ENCODE results near the gene SCD. TPM values are rescaled to one million over a fixed set of nuclear protein-coding genes. Genes with fewer than 3 reads are reported as not detected.
A peak's percentile ranks its signal among the peaks of the same experiment; 100 is the strongest.

The SCD gene
- total RNA-seq, 1 donor from 2014 or later, result 428 TPM

- no peak overlapping the region for H3K4me3 ChIP-seq (ENCODE audit: insufficient read depth, low read depth, low read length)
- H3K9me3 ChIP-seq (ENCODE audit: insufficient read depth, low read depth, low read length), result no peaks in the 10 kb centered on the region
- no peak overlapping the region for H3K27ac ChIP-seq (ENCODE audit: low read depth, low read length)
- TF ChIP-seq EZH2 (IDR thresholded peaks at IDR 0.05; ENCODE audit: insufficient read depth, low read length) (no peak), CTCF (IDR thresholded peaks at IDR 0.05; ENCODE audit: insufficient read depth, low read depth, low read length) (no peak)
- H3K4me2 ChIP-seq (ENCODE audit: low read length), result no peak overlapping the region
- FAIRE-seq, result no peak
- H3K36me3 ChIP-seq (ENCODE audit: insufficient read depth, low read length), result no peaks in the 10 kb centered on the region
- Mint-ChIP-seq H3K9me3 (ENCODE audit: unreplicated experiment) (no peaks in the 10 kb centered on the region), H3K4me1 (ENCODE audit: low read depth, unreplicated experiment) (peaks cover 9% of the 10 kb centered on the region), H3K27me3 (ENCODE audit: low read depth, unreplicated experiment) (peaks cover 15% of the 10 kb centered on the region), H3K4me3 (ENCODE audit: unreplicated experiment) (no peak overlapping the region), H3K36me3 (ENCODE audit: low read depth, unreplicated experiment) (no peaks in the 10 kb centered on the region), H3K27ac (ENCODE audit: unreplicated experiment) (no peak overlapping the region)
- no peaks in the 10 kb centered on the region for H3K79me2 ChIP-seq (ENCODE audit: insufficient read depth, low read length)
- H3K4me1 ChIP-seq (ENCODE audit: insufficient read depth, low read length), result no peaks in the 10 kb centered on the region
- H3K9ac ChIP-seq (ENCODE audit: low read length), result no peak overlapping the region
- H4K20me1 ChIP-seq (ENCODE audit: insufficient read depth, low read length), result no peaks in the 10 kb centered on the region
- no peak overlapping the region for H2AFZ ChIP-seq (ENCODE audit: low read depth, low read length)
- no peak for DNase-seq (ENCODE audit: low read depth)
- no peaks in the 10 kb centered on the region for H3K27me3 ChIP-seq (ENCODE audit: insufficient read depth, low read length)
Observed at GRCh38 chr10:100339236-100339635, 7.8 kb upstream of the SCD start.

GRCh38 chr10:100340948-100341847 is 5.8 kb upstream of the SCD start:
- Mint-ChIP-seq H3K27ac (ENCODE audit: unreplicated experiment) (no peak overlapping the region), H3K27me3 (ENCODE audit: low read depth, unreplicated experiment) (peaks cover 8% of the 10 kb centered on the region), H3K9me3 (ENCODE audit: unreplicated experiment) (no peaks in the 10 kb centered on the region), H3K36me3 (ENCODE audit: low read depth, unreplicated experiment) (no peaks in the 10 kb centered on the region), H3K4me3 (ENCODE audit: unreplicated experiment) (no peak overlapping the region), H3K4me1 (ENCODE audit: low read depth, unreplicated experiment) (peaks cover 18% of the 10 kb centered on the region)
- FAIRE-seq (no peak), DNase-seq (ENCODE audit: low read depth) (no peak)
- Histone ChIP-seq H3K9me3 (ENCODE audit: insufficient read depth, low read depth, low read length) (no peaks in the 10 kb centered on the region), H4K20me1 (ENCODE audit: insufficient read depth, low read length) (no peaks in the 10 kb centered on the region), H3K36me3 (ENCODE audit: insufficient read depth, low read length) (no peaks in the 10 kb centered on the region), H3K27ac (ENCODE audit: low read depth, low read length) (no peak overlapping the region), H2AFZ (ENCODE audit: low read depth, low read length) (no peak overlapping the region), H3K4me1 (ENCODE audit: insufficient read depth, low read length) (peaks cover 10% of the 10 kb centered on the region), H3K27me3 (ENCODE audit: insufficient read depth, low read length) (no peaks in the 10 kb centered on the region), H3K4me2 (ENCODE audit: low read length) (no peak overlapping the region), H3K9ac (ENCODE audit: low read length) (no peak overlapping the region), H3K79me2 (ENCODE audit: insufficient read depth, low read length) (no peaks in the 10 kb centered on the region), H3K4me3 (ENCODE audit: insufficient read depth, low read depth, low read length) (no peak overlapping the region)
- no peak for TF ChIP-seq EZH2 (IDR thresholded peaks at IDR 0.05; ENCODE audit: insufficient read depth, low read length)

GRCh38 chr10:100341953-100342626 is 4.9 kb upstream of the SCD start:
- peaks cover 4% of the 10 kb centered on the region for H3K79me2 ChIP-seq (ENCODE audit: insufficient read depth, low read length)
- TF ChIP-seq CTCF (IDR thresholded peaks at IDR 0.05; ENCODE audit: insufficient read depth, low read depth, low read length) (peak; percentile 51), EZH2 (IDR thresholded peaks at IDR 0.05; ENCODE audit: insufficient read depth, low read length) (no peak)
- no peaks in the 10 kb centered on the region for H3K9me3 ChIP-seq (ENCODE audit: insufficient read depth, low read depth, low read length)
- no peak for DNase-seq (ENCODE audit: low read depth)
- Mint-ChIP-seq H3K36me3 (ENCODE audit: low read depth, unreplicated experiment) (no peaks in the 10 kb centered on the region), H3K9me3 (ENCODE audit: unreplicated experiment) (no peaks in the 10 kb centered on the region), H3K27ac (ENCODE audit: unreplicated experiment) (no peak overlapping the region), H3K4me1 (ENCODE audit: low read depth, unreplicated experiment) (peaks cover 18% of the 10 kb centered on the region), H3K4me3 (ENCODE audit: unreplicated experiment) (no peak overlapping the region), H3K27me3 (ENCODE audit: low read depth, unreplicated experiment) (peaks cover 8% of the 10 kb centered on the region)
- peaks cover 13% of the 10 kb centered on the region for H3K4me1 ChIP-seq (ENCODE audit: insufficient read depth, low read length)
- FAIRE-seq, result no peak
- H3K36me3 ChIP-seq (ENCODE audit: insufficient read depth, low read length), result no peaks in the 10 kb centered on the region
- no peaks in the 10 kb centered on the region for H4K20me1 ChIP-seq (ENCODE audit: insufficient read depth, low read length)
- H3K9ac ChIP-seq (ENCODE audit: low read length), result no peak overlapping the region
- H3K4me2 ChIP-seq (ENCODE audit: low read length), result no peak overlapping the region
- no peak overlapping the region for H3K4me3 ChIP-seq (ENCODE audit: insufficient read depth, low read depth, low read length)
- H3K27ac ChIP-seq (ENCODE audit: low read depth, low read length), result no peak overlapping the region
- no peaks in the 10 kb centered on the region for H3K27me3 ChIP-seq (ENCODE audit: insufficient read depth, low read length)
- H2AFZ ChIP-seq (ENCODE audit: low read depth, low read length), result peak overlapping the region; percentile 35
